ENCODE measurements around the gene FAM234A.

Gene FAM234A

GRCh38 chr16:279531-279930, 44.9 kb downstream of the FAM234A start:
- no peak for TF ChIP-seq CTCF (conservative IDR thresholded peaks at IDR 0.05; ENCODE audit: low read length)
- DNase-seq (ENCODE audit: low read depth), result no peak
- H3K4me3 ChIP-seq (ENCODE audit: low read length), result no peak overlapping the region

- DNase-seq (ENCODE audit: low read depth), result no peak
- TF ChIP-seq CTCF (conservative IDR thresholded peaks at IDR 0.05; ENCODE audit: low read length), result no peak
- H3K4me3 ChIP-seq (ENCODE audit: low read length), result no peak overlapping the region
These were observed 45.4 kb downstream of the FAM234A start for GRCh38 chr16:280005-280460.

DNA sequence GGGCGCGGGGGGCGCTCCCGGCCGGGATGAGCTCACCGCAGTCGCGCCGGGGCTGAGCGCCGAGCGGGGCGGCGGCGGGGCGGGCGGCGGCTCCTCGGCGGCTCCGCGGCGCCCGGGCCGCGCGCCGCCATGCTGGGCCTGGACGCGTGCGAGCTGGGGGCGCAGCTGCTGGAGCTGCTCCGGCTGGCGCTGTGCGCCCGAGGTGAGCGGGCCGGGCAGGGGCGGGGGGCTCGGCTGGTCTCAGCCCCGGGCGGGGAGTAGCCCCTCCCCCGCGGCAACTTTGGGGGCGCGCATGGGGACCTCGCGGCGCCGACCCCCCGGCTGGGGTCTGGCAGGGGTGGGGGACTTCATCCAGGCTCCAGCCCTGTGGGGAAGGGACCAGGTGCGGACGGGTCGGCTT, 45.9 kb downstream of the FAM234A start, which contains the start of gene ARHGDIG:
ARHGDIG (plus strand) TSS at position 40 of the 400 bp plus-strand sequence; CDS start at position 130, 90 bp downstream.
- H3K4me3 ChIP-seq (ENCODE audit: low read length), result no peak within 1 kb of the TSS
- no peak for TF ChIP-seq CTCF (conservative IDR thresholded peaks at IDR 0.05; ENCODE audit: low read length)

GRCh38 chr16:280991-281659, 46.5 kb downstream of the FAM234A start:
- H3K4me3 ChIP-seq (ENCODE audit: low read length), result no peak overlapping the region
- no peak for DNase-seq (ENCODE audit: low read depth)
- TF ChIP-seq CTCF (conservative IDR thresholded peaks at IDR 0.05; ENCODE audit: low read length), result no peak

More for the DNA sequence above, 45.9 kb downstream of the FAM234A start, which contains the start of gene ARHGDIG:
- DNase-seq (ENCODE audit: low read depth), result no peak

DNA sequence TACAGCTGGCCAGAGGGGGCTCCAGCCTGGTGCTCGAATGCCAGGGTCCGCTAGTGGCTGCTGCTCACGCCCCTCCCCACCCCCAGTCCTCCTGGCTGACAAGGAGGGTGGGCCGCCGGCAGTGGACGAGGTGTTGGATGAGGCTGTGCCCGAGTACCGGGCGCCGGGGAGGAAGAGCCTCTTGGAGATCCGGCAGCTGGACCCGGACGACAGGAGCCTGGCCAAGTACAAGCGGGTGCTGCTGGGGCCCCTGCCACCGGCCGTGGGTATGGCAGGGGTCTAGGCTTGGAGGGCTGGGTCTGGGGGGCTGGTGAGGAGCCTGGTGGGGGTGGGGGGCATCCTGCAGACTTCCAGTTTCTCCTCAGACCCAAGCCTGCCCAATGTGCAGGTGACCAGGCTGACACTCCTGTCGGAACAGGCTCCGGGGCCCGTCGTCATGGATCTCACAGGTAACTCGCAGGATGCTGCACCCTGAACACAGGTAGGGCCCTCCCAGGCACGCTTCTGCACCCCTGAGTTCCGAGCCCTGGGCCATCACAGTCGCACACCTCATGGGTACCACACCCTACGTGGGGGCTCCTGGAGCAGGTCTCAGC, 47.1 kb downstream of the FAM234A start:
- H3K4me3 ChIP-seq (ENCODE audit: low read length), result no peak overlapping the region
- DNase-seq (ENCODE audit: low read depth), result no peak
- TF ChIP-seq CTCF (conservative IDR thresholded peaks at IDR 0.05; ENCODE audit: low read length), result no peak

DNA sequence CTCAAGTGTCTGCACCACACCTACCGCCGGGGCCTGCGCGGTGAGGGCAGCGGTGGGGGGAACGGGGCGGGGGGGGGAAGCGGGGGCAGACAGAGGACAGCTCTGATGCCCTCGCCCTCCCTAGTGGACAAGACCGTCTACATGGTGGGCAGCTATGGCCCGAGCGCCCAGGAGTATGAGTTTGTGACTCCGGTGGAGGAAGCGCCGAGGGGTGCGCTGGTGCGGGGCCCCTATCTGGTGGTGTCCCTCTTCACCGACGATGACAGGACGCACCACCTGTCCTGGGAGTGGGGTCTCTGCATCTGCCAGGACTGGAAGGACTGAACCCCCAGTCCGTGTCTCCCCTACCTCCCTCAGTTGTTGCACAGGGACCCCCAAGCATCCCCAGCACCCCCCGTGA, 47.9 kb downstream of the FAM234A start:
- DNase-seq (ENCODE audit: low read depth), result no peak
- H3K4me3 ChIP-seq (ENCODE audit: low read length), result no peak overlapping the region
- TF ChIP-seq CTCF (conservative IDR thresholded peaks at IDR 0.05; ENCODE audit: low read length), result no peak

Measured in AG10803 (cell line).